GM04504 (cell line): ENCODE results near the gene TSC1.

Experiments used
- DNase-seq: peaks from one replicate; pipeline ENCODE4 v3.0.0-alpha.2; 2012; ENCODE audit warnings: low read depth

TSC1 gene

DNA sequence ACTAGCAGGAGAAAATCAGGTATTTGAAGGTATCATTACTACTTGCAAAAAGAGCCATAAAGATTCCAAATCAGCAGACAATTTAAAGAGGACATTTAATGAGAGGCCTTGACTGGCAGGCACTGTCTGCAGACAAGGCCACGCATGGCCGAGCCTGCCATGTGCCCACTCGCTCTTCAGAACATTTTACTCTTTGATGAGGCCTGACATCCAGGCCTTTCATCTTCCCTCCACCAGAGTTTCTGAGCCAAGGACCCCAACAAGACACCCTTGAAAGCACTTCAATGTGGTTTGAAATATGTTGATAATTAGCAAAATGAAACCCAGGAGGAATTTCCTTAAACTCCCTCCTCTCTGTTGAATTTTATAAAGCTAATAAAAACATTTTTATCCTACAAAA lies 82.8 kb downstream of the TSC1 start:
- DNase-seq = no peak

DNA sequence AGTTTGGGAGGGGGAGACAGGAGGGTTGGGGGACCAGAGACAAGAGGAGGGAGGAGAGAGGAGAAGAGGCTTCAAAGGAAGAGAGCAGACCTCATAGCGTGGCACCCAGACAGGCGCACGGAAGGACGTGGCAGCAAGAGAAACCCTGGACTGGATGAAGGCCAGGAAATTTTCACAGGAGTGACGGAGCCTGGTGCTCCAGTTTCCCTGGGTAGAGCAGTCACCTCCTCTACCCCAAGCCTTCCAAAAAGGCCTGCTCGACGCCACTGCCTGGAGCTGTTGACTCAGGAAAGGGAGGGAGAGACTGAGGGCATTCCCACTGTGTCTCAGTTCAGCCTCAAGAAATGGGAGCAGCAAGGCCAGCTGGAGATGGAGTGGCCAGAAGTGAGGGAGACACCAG lies 85.7 kb downstream of the TSC1 start:
- DNase-seq = no peak

DNA sequence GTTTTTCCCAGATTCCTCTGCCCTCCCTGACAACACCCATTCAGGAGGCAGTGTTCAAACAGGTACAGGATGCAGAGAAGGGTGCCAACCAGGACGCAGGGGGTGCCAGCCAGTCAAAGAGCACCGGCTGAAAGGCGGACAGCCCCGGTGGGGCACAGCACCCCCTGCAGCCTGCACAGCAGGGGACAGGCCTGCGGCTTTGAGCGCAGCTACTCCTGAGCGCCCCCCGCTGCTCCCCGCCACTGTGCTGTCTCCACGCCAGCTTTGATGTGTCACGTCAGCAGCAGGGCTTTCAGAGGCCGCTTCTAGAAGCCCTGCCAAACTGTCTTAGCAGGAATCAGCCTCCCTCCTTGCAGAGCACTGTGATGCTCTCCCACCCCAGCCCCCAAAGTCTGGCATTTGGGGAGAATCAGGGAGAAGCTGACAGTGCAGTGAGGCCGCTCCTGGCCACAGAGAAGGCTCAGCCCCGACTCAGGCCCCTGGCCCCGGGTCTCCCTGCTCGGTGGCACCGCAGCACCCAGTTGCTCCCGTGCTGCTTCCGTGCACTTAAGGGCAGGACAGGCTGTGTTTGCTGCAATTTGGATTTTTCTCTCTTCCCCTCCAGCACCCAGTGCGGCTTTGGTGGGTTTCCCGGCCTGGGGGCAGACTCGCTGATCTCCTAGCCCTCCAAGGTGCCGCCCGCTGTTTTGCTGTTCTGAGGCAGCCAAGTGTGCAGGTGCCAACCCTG lies 86.6 kb downstream of the TSC1 start:
- no peak for DNase-seq

DNA sequence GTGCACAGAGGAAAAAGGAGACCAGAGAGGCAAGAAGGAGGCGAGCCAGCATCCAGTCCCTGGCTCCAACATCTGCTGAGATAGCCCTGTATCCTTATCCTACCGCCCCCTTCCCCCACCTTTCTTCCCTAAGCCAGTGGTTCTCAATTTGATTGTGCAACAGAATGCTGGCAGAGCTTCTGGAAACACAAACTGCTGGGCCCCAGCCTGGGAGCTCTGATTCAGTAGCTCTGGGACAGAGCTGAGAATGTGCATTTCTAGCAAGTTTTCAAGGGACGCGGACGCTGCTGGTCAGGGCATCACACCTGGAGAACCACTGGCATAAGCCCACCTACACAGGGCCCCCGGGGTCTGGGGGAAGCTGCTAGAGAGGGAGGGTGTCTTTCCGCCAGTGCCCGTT lies 87.4 kb downstream of the TSC1 start:
- peak; percentile 55 for DNase-seq

DNA sequence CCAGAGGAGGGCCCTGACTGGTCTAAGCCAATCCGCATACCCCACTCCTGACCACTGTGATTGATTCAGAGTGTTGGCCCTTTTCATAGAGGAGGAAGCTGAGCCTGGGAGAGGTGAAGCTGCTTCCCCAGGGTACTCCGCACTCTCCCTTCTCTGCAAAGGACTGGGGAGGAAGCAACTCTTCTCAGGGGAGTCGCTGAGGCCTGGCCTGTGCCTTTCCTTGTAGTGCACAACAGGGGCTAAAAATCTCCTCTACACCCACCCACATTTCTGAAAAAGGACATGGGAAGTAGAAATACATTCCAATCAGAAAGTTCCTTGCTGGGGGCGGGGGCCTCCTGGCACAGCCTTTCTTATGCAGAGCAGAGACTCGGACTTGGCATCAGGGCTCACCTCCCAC lies 88.5 kb downstream of the TSC1 start:
- no peak for DNase-seq

DNA sequence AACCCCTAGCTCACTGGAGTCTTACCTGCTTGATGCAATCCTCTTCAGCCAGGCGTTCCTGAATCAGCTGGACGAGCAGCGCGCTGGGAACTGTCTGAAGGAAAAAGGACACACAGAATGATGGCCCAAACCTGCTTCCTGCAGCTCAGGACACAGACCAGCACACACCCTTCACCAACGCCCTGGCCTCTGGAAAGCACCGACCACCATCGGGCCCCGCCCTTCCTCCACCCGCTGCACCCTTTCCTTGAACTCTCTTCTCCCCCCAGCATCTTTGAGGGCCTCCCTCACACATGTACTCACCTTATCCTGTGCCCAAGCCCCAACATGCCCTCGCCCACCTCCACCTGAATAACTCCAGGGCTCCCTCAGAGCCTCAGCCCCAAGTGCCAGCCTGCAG lies 89.6 kb downstream of the TSC1 start:
- DNase-seq = no peak

DNA sequence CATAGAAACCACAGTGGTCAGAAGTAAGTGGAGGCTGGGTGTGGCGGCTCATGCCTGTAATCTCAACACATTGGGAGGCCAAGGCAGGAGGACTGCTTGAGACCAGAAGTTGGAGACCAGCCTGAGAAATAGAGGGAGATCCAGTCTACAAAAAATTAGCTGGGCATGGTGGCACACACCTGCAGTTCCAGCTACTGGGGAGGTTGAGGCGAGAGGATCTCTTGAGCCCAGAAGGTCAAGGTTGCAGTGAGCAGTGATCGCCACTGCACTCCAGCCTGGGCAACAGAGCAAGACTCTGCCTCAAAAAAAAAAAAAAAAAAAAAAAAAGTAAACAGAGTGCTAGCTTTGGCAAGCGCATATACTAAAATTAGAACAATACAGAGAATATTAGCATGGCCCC lies 90.9 kb downstream of the TSC1 start:
- DNase-seq = no peak

DNA sequence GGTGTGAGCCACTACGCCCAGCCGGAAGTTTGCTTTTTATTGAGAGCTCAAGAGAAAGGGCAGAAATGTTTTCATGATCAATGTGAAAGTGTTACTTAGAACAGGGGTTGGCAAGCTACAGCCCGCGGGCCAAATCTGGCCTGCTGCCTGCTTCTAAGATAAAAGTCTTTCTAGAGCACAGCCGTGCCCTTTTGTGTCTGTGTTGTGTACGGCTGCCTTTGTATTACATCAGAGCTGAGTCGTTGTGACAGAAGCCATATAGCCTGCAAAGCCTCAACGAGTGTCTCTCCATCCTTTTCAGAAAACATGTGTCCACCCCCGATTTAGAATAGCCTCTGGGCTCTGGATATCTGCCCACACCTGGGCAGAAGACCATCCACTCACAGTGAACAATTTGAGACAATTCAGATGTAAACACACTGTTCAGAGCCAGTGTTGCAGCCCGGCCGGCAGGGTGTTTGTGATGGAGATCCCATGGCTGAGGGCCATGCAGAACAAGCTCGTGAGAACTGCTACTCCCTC lies 95.2 kb downstream of the TSC1 start:
- DNase-seq = no peak

DNA sequence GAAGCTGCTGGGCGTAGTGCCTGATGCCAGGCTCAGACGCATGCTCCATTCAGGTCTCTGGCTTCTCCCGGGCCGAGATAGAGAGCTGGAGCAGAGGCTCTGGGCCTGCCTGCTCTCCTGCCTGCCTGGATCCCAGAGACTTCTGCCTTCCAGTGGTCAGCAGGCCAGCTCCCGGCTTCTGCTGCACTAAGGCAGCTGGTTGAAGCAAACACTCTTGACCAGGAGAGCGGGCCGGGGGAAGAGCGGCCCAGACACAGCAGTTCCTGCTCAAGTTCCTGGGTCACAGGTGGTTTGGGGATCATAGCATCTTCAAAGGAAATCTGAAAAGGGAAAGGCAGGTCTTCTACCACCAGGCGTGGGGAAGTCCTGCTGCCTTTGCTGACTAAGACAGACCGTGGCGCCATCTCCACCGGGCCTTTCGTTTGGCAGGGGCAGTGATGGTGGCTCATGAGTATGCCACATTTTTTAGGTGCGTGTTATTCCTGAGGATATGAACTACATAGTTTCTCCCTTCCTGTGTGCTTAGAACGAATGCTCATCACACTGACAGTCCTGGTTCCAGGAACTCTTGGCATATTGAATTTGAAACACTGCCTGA lies 97.4 kb downstream of the TSC1 start:
- DNase-seq = no peak

DNA sequence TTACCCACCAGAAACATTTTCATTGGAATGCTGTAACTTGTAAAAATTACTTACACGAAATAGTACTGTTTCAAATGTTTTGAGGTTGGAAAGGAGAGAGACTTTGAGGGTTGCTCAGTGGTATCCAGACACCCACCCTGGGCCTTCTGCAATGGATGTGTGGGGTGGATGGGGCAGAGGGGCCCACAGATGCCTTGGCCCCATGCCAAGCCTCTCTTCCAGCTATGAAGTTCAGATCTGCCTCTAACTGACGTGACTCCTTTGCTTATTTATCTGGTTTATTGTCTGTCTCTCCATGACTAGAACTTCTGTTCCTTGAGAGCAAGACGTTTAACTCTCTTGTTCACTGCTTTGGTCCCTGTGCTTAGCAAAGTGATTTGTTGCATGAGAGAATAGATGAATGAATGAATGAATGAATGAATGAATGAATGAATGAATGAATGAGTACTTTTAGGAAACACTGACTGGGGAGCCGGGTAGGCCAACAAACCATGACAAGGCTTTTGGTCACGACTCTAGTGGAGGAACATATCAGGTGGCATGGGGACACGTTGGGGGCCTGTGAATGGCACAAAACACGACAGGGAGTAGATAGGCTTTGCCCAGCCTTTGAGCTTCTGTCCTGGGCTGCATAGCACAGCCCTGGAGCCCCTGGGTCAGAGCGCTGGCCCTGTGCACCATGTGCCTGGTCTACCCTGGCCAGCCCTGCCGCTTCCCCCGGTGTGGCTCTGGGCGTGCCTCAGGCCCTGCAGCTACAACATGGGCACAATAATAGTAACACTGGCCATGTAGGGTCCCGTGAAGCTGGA lies 98.1 kb downstream of the TSC1 start:
- DNase-seq = no peak

DNA sequence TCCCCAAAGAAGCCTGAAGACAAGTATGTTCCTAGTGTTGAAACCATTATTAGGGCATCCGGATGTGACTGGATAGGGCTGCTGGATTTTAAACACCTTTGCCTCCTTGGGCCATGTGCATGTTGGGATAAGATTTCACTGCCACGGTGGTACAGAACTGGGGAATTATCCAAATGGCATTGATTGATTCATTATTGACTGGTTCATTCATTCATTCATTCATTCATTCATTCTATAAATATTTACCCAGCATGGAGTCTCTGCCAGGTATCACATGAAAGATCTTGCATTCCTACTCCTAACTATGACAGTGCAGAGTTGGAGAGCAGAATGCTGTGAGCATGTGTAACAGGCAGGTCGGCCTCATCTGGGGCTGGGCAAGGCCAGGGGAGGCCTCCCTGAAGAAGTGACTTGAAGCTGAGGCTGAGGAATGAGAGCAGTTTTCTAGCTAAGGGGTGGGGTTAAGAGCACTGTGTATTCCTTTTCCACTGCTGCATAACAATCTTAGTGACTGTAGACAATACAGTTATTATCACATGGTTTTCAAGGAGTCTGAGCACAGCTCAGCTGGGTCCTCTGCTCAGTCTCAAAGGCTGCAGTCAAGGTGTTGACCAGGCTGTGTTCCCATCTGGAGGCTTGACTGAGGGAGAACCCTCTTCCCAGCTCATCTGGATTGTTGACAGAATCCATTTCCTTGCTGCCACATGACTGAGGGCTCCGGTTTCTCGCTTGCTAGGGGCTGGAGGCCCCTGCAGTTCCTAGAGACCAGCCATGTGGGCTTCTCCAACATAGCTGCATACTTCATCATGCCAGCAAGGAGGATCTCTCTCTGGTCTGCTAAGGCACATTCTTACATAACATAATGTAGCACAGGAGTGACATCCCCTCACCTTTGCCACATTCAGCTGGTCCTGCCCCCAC lies 102.0 kb downstream of the TSC1 start:
- DNase-seq = no peak
